IPS-NIHi11 (cell line): ENCODE measurements around the gene RAB11FIP4.

Experiments used
- DNase-seq: peaks from one replicate; pipeline ENCODE4 v3.0.0; 2012; ENCODE audit warnings: mixed read lengths, low spot score

RAB11FIP4 gene

GRCh38 chr17:31387438-31387837 lies 4.0 kb upstream of the RAB11FIP4 start:
- DNase-seq: no peak

DNA sequence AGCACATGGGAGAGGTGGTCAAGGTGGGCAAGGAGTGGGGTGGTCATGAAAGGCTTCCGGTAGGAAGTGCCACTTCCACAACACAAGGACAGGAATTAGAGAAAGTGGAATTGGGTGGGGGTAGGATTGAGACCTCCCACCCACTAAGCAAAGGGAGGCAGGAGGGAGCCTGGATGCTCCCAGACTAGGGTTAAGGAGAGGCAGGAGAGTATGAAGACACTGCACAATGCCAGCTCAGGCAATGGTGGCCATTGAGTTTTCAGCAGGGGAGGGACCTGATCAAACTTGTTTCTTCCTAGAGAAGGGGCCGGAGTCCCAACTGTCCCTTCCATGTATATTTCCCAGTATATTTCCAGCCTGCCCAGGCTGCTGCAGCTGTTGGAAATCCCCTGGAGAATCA lies 3.1 kb upstream of the RAB11FIP4 start:
- no peak for DNase-seq

DNA sequence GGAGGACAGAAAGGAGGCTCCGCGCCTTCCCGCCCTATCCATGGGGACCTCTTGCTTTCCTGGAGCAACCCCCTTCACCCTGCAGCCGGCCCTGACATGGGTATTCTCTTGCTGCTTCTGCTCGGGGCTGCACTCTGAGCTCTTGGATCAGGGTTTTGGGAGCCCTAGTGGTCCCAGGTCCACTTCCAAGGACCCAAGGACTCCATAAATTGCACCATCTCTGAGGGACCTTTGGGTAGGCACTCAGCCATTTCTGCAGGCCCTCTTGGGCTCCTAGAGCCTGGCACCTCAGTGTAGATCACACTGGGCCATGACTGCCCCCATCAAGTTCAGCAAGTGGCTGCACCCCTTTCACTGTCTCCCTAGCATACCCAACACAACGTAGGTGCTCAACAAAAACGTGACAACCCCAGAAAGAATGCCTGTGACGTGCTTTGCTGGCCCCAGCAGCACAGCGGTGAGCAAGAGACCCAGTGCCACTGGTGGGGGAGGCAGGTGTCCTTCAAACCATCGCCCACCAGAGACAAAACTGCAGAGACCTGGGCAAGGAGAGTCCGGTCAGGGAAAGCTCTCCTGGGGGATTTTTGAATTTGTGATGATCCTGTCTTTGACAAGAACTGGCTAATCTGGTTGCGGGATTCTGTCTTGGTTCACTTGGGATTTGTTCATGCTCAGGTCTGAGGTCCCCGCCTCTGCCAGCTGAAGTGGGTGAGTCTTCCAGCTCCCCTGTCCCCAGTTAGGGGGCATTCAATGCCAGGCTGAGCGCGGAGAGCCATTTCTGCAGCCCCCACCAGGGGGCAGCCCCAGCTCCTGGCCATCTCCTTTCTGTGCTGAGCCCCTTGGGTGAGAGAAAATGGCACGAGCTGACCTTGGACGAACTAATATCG lies 2.5 kb upstream of the RAB11FIP4 start:
- peak; percentile 88 for DNase-seq

- no peak for DNase-seq
These were observed 1.7 kb upstream of the RAB11FIP4 start for GRCh38 chr17:31389657-31390381.

- DNase-seq: no peak
These were observed 1.1 kb upstream of the RAB11FIP4 start for GRCh38 chr17:31390426-31390747.

DNA sequence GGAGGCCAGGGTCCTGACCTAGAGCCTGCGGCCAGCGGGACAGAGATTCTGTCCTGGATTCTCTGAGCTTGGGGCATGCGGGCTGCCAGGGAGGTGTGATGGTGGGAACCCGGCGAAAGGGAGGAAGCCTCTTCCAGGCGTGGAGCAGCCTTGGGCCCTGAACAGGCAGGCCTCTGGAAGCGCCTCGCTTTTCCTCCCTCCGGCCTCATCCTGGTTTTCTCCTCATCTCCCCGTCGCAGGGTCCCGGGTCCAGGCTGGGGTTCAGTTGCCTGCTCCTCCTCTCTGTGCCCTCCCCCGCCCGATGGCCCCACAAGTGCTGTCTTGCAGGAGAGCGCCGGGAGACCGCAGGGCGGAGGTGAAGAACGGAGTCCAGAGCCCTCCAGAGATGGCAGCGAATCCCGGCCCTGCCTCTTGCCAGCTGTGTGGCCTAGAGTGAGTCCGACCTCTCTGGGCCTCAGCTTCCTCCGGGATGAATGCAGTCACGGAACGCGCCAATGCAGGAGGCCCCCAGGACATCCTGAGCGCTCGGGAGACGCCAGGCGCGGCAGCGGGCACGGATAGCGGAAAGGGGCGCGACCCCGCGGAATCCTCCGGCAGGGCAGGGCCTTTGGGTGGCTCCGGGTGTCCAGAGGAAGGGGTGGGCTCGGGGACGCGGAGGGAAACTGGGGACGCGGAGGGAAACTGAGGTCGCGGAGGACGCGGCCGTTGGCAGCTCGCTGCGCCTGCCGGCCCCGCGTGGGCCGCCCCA lies 553 bp upstream of the RAB11FIP4 start:
- no peak for DNase-seq

DNA sequence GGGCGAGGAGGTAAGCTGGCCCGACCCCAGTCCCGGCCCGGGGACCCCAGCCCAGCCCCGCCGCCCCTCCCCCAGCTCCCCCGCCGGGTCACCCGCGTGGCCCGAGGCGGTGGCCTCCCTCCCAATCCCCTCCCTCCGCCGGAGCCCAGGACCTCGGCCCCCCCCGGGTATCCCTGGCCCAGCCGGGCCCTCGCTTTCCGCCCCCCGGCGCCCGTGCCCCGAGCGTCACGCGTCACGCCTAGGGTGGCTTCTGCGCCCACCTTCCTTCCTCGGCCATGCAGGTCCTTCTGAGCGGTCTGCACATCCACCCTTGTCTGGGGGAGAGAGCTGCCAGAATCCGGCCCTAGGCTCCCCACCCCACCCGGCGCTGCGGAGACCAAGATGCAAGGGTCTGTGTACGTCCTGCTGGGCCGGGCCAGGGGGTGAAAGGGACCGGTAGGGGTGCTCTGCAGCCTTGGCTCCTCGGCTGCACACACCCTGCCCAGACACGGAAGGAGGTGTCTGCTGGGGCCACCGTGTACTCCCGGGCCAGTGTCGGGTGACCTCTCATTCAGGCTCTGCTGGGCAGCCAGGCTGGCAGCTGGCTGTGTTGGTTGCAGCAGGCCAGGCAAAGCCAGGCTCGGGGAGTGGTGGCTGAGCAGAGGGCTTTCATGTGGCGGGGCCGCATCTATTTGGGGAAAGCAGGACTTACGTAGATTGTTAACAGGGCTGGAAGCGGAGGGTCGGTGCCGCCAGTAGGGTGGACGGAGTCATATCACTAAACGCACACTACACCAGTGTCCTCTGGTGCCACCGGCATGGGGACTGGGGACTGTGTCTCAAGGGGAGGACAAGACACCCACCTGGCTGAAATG lies 754 bp downstream of the RAB11FIP4 start:
- no peak for DNase-seq

DNA sequence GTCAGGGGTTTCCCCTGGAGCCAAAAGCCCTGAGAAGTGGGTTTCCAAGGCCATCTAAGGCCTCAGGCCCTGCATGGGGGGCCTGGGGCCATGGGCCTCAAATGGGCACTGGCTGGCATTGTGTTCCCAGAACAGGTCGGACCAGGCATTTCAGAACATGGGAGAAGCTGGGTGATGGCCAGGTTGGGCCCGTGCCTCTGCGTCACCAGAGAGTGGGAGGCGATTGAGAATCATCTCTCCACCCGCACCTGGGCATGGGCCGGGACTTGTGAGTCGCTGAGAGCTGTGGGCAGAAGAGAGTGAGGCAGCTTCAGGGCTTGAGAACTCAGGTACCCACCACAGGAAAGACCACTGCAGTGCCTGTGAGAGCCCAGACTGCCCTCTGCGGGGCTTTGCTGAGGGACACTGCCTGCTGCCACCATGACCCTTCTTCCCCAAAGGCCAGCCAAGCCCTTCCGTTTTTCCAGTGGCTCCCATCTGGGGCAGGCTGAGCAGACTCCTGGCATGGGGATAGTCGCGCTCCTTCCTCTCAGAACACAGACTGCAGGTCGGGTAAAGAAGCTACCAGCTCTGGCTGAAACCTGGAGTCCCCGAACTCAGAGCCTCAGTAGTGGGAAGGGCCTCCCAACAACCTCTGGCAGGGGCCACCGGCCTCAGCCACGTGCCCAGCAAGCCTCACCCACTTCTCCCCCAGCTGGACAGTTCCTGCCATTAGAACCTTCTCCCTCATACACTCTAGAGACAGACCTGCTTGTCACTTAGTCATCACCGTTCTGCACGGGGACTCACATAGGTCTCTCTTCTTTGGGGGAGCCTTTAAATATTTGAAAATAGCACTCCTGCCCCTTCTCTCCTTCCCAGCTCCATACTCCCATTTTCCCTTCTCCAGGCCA lies 1.6 kb downstream of the RAB11FIP4 start:
- no peak for DNase-seq

DNA sequence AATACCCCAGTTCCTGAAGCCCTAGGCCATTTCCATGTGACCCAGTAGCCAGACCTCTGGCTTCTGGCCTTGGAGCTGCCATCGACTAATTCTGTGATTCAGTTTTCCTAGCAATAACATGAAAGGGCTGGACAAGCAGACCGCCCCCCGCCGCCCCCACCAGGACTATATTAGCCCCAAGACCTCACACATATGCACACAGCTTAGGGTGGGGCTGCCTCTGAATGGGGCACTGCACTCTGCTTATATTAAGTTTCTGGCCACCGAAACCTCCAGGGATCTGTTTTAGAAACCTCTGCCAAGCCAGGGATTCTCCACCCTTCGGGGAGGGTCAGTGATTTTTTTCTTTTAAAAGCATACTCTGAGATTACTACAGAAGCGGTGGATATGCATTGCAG lies 2.3 kb downstream of the RAB11FIP4 start:
- DNase-seq: no peak

GRCh38 chr17:31394544-31394943 lies 3.1 kb downstream of the RAB11FIP4 start:
- DNase-seq: peak; percentile 82

DNA sequence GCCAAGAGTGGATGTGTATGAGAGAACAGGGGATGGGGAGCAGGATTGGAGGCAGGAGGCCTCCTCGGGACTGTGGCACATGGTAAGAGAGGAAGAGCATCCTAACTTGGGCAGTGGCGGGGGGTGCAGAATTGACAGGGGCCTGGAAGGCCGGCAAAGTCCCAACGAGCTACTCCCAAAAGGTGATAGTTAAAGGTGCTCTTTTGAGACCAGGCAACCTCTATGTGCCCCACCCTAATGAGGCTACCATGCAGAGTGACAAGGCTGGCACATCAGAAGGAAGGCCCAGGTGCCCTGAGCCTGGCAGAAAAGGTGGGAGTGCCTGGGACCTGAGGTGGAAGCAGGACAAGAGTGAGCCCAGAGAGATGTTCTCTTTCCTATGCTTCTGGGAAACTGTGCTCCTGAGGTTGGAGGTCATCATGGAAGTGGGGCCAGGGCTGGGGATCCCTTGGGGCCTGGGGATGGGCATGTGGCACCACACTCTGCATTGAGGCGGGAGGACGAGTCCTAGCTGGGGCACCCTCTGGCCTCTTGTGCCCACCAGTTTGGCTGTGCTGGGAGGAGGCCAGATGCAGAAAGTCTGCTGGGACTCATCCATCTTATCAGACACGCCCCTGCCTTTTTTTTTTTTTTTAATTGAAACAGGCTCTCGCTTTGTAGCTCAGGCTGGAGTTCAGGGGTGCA lies 5.9 kb downstream of the RAB11FIP4 start:
- no peak for DNase-seq

GRCh38 chr17:31398381-31399311 lies 7.2 kb downstream of the RAB11FIP4 start:
- no peak for DNase-seq

DNA sequence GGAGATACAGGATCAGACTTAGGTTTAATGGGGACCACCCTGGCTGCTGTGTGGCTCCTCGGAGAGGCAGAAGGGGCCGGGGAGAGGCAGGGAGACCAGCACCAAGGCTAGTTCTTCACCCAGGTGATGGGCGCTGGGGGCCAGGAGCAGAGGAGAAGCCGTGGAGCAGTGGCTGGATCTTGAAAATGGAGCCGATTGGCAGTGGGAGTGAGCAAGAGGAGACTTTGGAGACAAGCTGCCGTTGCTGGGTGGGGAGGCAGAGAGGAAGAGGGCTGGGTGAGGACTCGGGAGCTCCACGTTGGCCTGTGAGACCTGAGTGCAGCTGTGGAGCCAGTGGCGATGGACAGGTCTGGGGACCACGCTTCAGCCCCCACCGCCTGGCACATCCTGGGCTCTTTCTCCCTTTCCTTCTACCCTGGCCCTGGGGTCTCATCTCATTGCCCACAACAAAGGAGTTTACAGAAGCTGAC lies 9.0 kb downstream of the RAB11FIP4 start:
- no peak for DNase-seq

GRCh38 chr17:31401456-31402254 lies 10.2 kb downstream of the RAB11FIP4 start:
- DNase-seq: no peak

GRCh38 chr17:31404028-31404949 lies 12.8 kb downstream of the RAB11FIP4 start:
- DNase-seq: no peak

DNA sequence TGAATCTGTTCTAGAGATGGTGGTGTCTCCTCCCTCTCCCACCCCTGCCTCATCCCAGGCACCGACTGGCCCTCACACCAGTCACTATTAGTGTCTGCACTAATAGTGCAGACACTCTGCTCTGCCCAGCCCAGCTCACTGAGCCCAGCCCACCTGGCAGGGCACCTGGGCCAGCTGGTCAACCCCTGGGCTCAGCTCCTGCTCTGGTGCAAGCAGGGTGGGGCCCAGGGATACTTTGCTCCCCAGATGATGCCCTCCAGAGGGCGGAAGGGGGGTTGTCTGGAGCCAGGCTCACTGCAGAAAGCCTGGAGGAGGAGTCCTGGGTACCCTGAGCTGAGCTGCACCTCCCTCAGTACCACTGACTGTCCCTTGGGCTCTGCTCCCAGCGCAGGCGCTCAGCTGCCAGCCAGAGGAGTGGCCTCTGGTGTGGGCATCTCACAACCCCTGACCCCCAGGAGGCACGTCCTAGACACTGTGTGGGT lies 14.5 kb downstream of the RAB11FIP4 start:
- peak; percentile 65 for DNase-seq

- DNase-seq: no peak
These were observed 17.1 kb downstream of the RAB11FIP4 start for GRCh38 chr17:31408586-31408985.
